HT1080 (cell line): ENCODE data around the gene DNASE1L2. TPM values are rescaled to one million over a fixed set of nuclear protein-coding genes. Genes with fewer than 3 reads are reported as not detected.
A peak's percentile ranks its signal among the peaks of the same experiment; 100 is the strongest.

Experiments used
- DNase-seq: peaks from one replicate; pipeline ENCODE4 v3.0.0-alpha.2; 2015; ENCODE audit warnings: low read depth
- total RNA-seq: library from RNA; depleted of rRNA; stranded (reverse); fragments of >200 nt; shearing (Covaris generic); gene quantifications from 2 replicates; pipeline ENCODE4 v1.2.3, GENCODE V29; 2014

Gene DNASE1L2
- total RNA-seq, 1 experiment from 2014 or later, result 3.7 TPM

GRCh38 chr16:2223221-2223941 is 12.9 kb upstream of the DNASE1L2 start, which contains the start of gene E4F1:
E4F1 (plus strand) TSS chr16:2223591; CDS start chr16:2223614, 23 bp downstream.
- peak; percentile 99 for DNase-seq

GRCh38 chr16:2223942-2224486 is 12.2 kb upstream of the DNASE1L2 start:
- DNase-seq, result peak; percentile 54

DNA sequence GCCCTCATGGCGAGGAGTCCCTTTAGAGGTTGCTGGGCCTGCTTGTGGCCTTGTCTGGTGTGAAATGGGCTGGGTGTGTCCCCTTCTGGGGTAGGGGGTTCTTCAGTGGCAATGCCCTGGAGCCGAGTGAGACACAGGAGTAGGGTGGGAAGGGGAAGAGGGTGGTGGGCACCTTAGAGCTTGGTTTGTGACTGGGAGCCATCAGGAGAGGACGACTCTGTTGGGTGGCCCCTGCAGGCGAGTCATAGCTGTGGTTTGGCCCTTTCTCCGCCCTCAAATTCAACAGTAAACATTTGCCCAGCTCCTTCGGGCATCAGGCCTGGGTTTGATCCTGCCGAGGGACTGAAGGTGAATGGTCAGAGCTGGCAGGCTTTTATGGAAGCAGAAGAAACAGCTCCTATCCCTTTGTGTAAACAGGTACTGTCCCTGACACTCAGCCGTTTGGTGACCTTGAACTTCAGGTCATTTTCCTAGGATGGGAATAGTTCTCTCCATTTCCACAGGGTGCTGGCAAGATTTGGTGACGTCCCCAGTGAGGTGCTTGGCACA is 9.9 kb upstream of the DNASE1L2 start:
- no peak for DNase-seq

DNA sequence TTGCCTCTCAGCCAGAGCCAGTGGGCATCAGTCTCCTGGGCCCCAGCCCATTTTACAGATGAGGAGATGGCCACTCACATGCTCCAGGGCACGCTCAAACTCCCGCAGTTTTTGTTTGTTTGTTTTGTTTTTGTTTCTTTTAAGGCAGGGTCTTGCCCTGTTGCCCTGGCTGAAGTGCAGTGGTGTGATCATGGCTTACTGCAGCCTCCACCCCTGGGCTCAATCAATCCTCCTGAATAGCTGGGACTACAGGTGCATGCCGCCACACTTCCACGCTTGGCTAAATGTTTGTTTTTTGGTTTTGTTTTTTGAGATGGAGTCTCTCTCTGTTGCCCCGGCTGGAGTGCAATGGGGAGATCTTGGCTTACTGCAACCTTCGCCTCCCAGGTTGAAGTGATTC is 9.3 kb upstream of the DNASE1L2 start:
- no peak for DNase-seq

- no peak for DNase-seq
Observed at GRCh38 chr16:2228161-2228824, 8.0 kb upstream of the DNASE1L2 start.

DNA sequence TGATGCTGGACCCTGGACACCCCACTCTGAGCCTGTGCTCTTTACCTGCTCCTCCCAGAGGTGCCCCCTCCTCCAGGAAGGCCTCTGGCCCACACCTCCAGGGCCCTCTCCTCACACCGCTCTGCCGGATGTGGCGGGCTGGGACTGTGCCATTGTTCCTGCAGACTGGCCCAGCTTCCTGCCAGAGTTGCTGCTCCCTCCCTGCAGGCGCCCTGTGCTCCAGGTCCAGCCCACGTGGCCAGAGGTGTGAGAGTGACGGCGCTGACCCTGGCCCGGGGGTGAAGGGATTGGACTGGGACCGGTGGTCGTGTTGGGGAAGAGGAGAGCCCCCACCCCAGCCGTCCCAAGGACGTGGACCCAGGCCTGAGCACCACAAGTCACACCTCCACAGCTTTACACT is 7.2 kb upstream of the DNASE1L2 start:
- DNase-seq, result no peak

DNA sequence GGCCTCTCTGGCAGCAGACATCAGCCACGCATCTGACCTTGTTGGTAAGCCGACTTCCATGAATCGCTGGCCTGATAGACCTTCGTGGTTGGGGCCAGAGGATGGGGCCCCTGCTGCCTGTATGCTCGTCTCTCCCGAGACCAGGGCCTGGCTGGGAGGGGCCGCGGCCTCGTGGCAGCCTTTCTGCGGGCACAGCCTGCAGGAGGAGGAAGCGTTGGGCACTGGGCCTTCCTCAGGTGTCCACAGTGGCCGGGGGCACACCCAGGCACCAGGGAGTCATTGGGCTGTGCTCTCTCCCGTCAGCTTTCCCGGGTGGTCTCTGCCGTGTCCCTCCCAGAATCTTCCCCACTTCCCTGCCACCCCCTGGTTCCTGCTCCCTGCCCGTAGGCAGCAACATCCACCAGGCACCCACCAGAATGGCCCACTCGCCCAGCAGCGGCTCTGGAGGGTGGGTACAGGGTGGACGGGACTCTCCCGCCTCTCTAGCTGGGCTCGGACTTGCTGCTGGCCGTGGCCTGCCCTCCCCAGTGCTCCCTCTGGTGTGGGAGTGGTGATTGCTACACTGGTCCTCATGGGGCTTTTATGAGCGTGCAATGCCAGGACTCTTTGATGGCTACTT is 6.5 kb upstream of the DNASE1L2 start:
- no peak for DNase-seq

DNA sequence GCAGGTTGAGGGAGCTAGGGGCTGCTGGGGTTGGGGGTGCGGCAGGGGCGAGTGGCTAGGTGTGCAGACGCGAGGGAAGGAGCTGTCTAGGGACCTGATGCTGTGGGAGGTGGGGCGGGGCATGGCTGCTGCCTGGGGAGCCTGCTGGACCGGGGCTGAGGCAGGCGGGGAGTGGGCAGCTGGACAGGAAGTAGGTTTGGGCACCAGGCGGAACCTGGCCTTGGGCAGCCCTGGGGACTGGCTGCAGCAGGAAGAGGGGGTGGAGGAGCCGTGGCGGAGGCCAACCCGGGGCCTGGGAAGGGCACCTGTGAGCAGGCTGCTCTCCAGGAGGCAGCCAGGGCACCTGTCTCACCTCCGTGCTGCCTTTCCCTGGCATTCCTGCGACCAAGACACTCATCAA is 5.9 kb upstream of the DNASE1L2 start:
- no peak for DNase-seq

GRCh38 chr16:2231016-2231931 is 5.0 kb upstream of the DNASE1L2 start:
- no peak for DNase-seq

GRCh38 chr16:2232094-2232990 is 3.9 kb upstream of the DNASE1L2 start:
- no peak for DNase-seq

DNA sequence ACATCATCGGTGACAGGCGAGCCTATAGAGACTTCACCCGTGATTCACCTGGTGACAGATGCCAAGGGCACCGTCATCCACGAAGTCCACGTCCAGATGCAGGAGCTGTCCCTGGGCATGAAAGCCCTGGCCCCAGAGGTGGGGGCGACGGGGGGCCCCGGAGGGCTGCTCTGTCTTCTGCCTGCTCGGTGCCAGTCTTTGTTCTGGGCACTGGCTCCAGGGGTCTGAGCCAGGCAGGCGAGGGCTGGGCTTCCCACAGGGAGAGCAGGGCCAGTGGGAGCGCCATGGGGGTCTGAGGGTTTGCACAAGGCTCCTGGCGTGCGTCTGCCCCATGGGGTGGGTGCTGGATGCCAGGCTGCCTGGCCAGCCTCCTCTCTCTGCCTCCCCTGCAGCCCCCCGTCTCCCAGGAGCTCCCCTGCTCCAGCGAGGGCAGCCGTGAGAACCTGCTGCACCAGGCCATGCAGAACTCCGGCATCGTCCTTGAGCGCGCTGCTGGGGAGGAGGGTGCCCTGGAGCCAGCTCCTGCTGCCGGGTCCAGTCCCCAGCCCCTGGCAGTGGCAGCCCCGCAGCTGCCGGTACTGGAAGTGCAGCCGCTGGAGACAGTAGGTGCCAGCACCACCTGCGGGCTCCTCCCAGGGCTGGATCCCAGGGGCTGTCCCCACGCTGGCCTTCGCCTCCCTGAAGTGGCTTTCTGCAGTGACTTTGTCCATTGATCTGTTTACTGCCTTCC is 3.0 kb upstream of the DNASE1L2 start:
- no peak for DNase-seq

- DNase-seq, result no peak
Observed at GRCh38 chr16:2233872-2234812, 2.1 kb upstream of the DNASE1L2 start.

DNA sequence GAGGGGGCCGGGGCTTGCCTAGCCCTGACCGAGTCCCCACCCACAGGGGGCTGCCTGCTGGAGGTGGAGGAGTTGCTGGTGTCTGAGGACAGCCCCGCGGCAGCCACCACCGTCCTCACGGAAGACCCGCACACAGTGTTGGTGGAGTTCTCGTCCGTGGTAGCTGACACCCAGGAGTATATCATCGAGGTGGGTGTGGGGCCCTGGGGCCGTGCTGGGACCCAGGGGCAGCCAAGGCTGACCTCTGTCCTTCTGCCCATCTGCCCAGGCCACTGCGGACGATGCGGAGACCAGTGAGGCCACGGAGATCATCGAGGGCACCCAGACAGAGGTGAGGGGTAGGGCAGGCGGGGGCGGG is 1.5 kb upstream of the DNASE1L2 start:
- DNase-seq, result no peak

GRCh38 chr16:2235234-2235651 is 1.0 kb upstream of the DNASE1L2 start:
- DNase-seq, result no peak

DNA sequence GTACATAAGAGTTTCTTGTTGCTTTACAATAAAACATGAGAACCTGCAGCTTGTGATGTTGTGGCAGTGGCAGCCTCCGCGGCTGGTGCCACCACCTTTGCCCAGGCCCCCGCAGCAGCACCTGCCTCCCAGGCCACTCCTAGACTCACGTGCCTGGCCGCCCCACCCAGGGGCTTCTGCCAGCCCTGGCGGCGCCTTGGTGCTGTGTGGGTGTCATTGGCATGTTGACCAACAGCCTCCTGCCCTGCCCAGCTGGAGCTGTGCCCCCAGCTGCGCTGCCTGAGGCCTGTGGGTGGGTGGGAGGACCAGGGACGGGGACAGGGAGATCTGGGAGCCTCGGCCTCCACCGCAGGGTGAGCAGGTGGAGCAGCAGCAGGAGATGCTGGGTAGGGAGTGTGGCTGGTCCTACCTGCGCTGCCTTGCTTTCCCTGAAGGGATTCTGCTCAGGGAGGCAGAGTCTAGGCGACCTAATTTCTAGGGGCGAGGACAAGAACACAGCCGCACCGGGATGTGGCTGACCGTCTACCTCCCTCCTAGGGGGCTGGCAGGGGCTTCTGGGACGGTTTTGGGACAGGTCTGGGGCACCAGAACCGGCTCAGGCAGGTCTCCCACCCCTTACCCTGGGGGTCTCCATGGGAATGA is 428 bp upstream of the DNASE1L2 start:
- DNase-seq, result no peak

DNA sequence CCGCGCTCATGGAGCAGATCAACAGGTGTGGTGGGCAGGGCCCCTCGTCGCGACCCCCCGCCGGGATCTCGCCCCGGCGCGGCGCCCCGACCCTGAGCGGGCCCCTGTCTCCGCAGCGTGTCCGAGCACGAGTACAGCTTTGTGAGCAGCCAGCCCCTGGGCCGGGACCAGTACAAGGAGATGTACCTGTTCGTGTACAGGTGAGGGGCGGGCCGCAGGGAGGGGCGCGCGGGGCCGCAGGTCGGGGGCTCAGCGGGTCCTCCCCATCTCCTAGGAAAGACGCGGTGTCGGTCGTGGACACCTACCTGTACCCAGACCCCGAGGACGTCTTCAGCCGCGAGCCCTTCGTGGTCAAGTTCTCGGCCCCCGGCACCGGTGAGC is 848 bp downstream of the DNASE1L2 start:
- DNase-seq, result no peak

DNA sequence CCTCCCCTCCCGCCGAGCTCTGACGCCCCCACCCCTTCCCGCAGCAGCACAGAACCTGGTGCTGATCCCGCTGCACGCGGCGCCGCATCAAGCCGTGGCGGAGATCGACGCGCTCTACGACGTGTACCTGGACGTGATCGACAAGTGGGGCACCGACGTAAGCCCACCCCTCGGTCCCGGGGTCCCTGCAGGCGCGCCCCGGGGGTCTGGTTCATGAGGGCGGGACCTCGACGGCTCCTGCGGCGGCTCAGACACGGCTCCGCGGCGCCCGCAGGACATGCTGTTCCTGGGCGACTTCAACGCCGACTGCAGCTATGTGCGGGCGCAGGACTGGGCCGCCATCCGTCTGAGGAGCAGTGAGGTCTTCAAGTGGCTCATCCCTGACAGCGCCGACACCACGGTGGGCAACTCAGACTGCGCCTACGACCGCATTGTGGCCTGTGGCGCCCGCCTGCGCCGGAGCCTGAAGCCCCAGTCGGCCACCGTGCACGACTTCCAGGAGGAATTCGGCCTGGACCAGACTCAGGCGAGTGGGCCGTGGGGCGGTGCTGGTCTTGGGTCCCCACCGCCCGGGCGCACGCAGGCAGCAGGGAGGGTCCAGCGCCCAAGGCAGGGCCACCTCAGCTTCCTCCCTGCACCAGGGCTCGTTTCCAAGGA is 1.4 kb downstream of the DNASE1L2 start:
- no peak for DNase-seq
